NCI-H146 treated with DMSO at 0.1 percent for 48 hours (cell line): ENCODE results near the gene GDF9.
"Not testable (repeated sequence)": the region's sequence is repeated elsewhere in the genome, so short reads cannot be mapped to it uniquely, and the experiment has no call there.

ENCODE experiments used
- DNase-seq: peaks from one replicate; lab custom pipeline; 2025; ENCODE audit not compliant: unreplicated experiment; lab: John Stamatoyannopoulos, UW

GDF9 gene

GRCh38 chr5:132873119-132873929, 7.1 kb upstream of the GDF9 start, which contains the start of gene LEAP2:
LEAP2 (plus strand) TSS chr5:132873668; CDS start chr5:132873695, 27 bp downstream.
- no peak for DNase-seq

GRCh38 chr5:132872788-132873118, 6.5 kb upstream of the GDF9 start:
- DNase-seq = no peak

- no peak for DNase-seq
These were observed 5.4 kb upstream of the GDF9 start for GRCh38 chr5:132871459-132872284.

- no peak for DNase-seq
These were observed 4.5 kb upstream of the GDF9 start for GRCh38 chr5:132870801-132871200.

- DNase-seq = no peak
These were observed 2.5 kb upstream of the GDF9 start for GRCh38 chr5:132868754-132869153.

GRCh38 chr5:132867046-132867451, 780 bp upstream of the GDF9 start:
- no peak for DNase-seq

GRCh38 chr5:132865668-132866341, 464 bp downstream of the GDF9 start:
- DNase-seq = no peak

GRCh38 chr5:132860742-132861141, 5.5 kb downstream of the GDF9 start:
- no peak for DNase-seq

GRCh38 chr5:132859889-132860437, 6.3 kb downstream of the GDF9 start:
- DNase-seq = no peak

GRCh38 chr5:132856011-132856410, 10.3 kb downstream of the GDF9 start:
- no peak for DNase-seq

- not testable (repeated sequence) for DNase-seq
These were observed 11.3 kb downstream of the GDF9 start for GRCh38 chr5:132854992-132855391.

GRCh38 chr5:132854301-132854700, 12.0 kb downstream of the GDF9 start:
- DNase-seq = no peak

GRCh38 chr5:132853790-132854189, 12.5 kb downstream of the GDF9 start:
- no peak for DNase-seq

GRCh38 chr5:132853323-132853722, 12.9 kb downstream of the GDF9 start:
- no peak for DNase-seq

- DNase-seq = no peak
These were observed 16.2 kb downstream of the GDF9 start for GRCh38 chr5:132850066-132850465.

- DNase-seq = no peak
These were observed 16.9 kb downstream of the GDF9 start for GRCh38 chr5:132849347-132849746.

GRCh38 chr5:132848270-132848669, 18.0 kb downstream of the GDF9 start:
- DNase-seq = no peak

GRCh38 chr5:132841305-132841704, 25.0 kb downstream of the GDF9 start:
- DNase-seq = no peak

- DNase-seq = peak; percentile 13
These were observed 25.4 kb downstream of the GDF9 start for GRCh38 chr5:132840896-132841295.

GRCh38 chr5:132840313-132840712, 26.0 kb downstream of the GDF9 start:
- no peak for DNase-seq
